Ectodermal cell (in vitro differentiated cells): ENCODE results near the gene C2orf78.
"Not testable (repeated sequence)": the region's sequence is repeated elsewhere in the genome, so short reads cannot be mapped to it uniquely, and the experiment has no call there.

Experiments
- H3K27ac ChIP-seq: 2 replicates; pipeline ENCODE4 v1.7.0; 2013; ENCODE audit warnings: mild to moderate bottlenecking, low read depth, low read length; ENCODE audit not compliant: insufficient read depth, poor library complexity, severe bottlenecking
- H3K27me3 ChIP-seq: 2 replicates; pipeline ENCODE4 v1.7.0; 2013; ENCODE audit warnings: mild to moderate bottlenecking, low read length; ENCODE audit not compliant: insufficient read depth, control insufficient read depth, poor library complexity, severe bottlenecking
- H3K36me3 ChIP-seq: one replicate; pipeline ENCODE4 v1.7.0; 2013; ENCODE audit warnings: low read length; ENCODE audit not compliant: control insufficient read depth, insufficient read depth
- H3K4me1 ChIP-seq: one replicate; pipeline ENCODE4 v1.7.0; 2013; ENCODE audit warnings: low read length; ENCODE audit not compliant: control insufficient read depth, insufficient read depth
- H3K4me3 ChIP-seq: 2 replicates; pipeline ENCODE4 v1.7.0; 2013; ENCODE audit warnings: low read depth, low read length, control low read depth; ENCODE audit not compliant: insufficient read depth
- H3K9me3 ChIP-seq: 2 replicates; pipeline ENCODE4 v1.7.0; 2013; ENCODE audit warnings: mild to moderate bottlenecking, low read length, moderate library complexity; ENCODE audit not compliant: control insufficient read depth
- WGBS, 2 experiments: methylation state at CpG; one replicate each; pipeline ENCODE4 v1.1.7; 2013; ENCODE audit warnings: missing lambda C conversion rate in 2 of 2; 5-methylcytosine and 5-hydroxymethylcytosine counted together

The C2orf78 gene

DNA sequence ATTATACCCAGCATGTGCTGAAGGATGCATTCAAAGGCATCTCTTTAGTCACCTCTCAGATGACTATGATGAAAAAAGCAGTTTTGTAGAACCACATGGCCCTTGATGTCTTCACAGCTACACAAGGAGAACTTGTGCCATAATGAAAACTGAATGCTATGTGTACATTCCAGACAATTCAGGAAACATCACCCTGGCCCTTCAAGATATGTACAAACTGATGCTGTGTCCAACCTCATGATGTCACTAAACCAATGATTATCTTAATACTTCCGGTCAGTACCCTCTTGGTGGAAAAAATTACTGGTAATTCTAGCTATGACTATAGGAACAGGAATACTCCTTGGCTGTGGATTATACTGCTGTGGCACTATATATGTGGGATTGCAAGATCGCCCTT is 24.1 kb upstream of the C2orf78 start:
- Histone ChIP-seq H3K9me3 (no peaks in the 10 kb centered on the region), H3K4me1 (no peaks in the 10 kb centered on the region), H3K27me3 (no peaks in the 10 kb centered on the region), H3K27ac (no peak overlapping the region), H3K36me3 (peaks cover 8% of the 10 kb centered on the region), H3K4me3 (no peak overlapping the region)
- WGBS, 2 experiments, result 86 to 100% methylated on average over 2 of the region's 2 CpGs

DNA sequence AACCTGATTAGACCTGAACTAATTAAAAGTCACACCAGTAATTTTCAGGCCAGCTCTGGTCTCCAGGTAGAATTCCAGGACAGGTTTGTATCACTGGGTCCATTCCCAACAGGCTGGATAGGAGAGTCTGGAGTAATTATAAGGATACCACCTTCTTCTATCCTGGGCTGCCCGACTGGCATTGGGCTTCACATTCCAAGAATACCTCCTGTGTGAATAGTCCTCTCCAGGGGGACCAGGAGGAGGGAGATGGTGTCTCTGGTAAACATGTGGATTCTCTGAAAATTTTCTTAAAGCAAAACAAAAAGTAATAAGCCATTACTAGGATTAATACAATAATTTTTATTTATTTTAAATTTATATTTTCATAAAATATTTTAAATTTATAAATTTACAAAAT is 21.4 kb upstream of the C2orf78 start:
- WGBS, 2 experiments, result 93% methylated on average over 1 of the region's 1 CpG; no CpG with 5 or more reads in 1 of the 2 experiments
- Histone ChIP-seq H3K4me1 (no peaks in the 10 kb centered on the region), H3K4me3 (no peak overlapping the region), H3K36me3 (peaks cover 10% of the 10 kb centered on the region), H3K27ac (no peak overlapping the region), H3K27me3 (no peaks in the 10 kb centered on the region), H3K9me3 (no peaks in the 10 kb centered on the region)

DNA sequence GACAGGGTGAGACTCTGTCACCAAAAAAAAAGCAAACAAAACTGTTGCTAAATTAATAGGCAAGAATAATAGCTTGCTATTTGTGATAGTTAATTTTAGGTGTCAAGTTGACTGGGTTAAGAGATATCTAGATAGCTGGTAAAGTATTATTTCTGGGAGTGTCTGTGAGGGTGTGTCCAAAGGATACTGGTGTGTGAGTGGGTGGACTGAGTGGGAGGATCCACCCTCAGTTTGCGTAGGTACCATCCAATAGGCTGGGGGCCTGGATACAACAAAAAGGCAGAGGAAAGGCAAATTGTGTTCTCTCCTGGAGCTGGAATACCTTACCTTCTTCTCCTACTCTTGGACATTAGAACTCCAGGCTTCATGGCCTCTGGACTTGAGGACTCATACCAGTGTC is 19.0 kb upstream of the C2orf78 start:
- Histone ChIP-seq H3K36me3 (peaks cover 24% of the 10 kb centered on the region), H3K4me1 (no peaks in the 10 kb centered on the region), H3K27ac (no peak overlapping the region), H3K9me3 (no peaks in the 10 kb centered on the region), H3K4me3 (no peak overlapping the region), H3K27me3 (no peaks in the 10 kb centered on the region)
- WGBS, 2 experiments, result 97 to 100% methylated on average over 1 of the region's 1 CpG

DNA sequence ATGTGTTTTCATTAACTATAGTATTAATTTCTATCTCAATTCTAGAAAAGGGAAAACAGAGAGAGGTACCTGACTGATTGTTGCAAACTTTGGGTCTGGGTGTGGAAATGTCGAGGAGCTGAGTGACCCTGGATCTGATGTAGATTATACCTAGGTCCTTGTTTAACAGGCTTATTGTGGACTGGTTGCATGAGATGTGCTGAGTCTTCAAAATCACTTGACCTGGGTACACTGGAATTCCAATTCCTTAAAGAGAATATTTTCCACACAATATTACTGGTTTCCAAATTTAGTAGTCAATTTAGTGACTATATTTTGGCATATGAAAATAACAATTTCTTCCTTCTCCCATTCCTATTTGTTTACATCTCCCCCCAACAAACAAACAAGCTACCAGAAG is 17.6 kb upstream of the C2orf78 start:
- Histone ChIP-seq H3K4me3 (no peak overlapping the region), H3K27me3 (no peaks in the 10 kb centered on the region), H3K27ac (no peak overlapping the region), H3K36me3 (peaks cover 24% of the 10 kb centered on the region), H3K4me1 (no peaks in the 10 kb centered on the region), H3K9me3 (no peaks in the 10 kb centered on the region)
- WGBS, 2 experiments, result 92 to 94% methylated on average over 1 of the region's 1 CpG

DNA sequence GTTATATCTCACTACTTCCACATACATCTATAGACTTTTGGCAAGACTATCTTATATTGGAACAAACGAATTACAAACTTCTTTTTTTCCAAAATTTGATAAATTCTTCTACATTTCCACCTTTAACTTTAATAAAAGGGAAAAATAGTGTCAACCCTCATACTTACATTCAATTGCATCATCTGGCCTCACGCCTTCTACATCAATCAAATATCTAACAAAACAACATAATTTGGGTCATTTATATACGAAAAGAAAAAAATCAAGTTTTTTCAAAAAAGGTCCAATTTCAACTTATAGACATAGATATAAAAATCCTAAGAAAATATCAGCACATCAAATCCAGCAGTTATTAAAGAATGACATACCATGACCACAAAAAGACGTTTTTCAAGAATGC is 17.0 kb upstream of the C2orf78 start:
- Histone ChIP-seq H3K27ac (no peak overlapping the region), H3K27me3 (no peaks in the 10 kb centered on the region), H3K4me3 (no peak overlapping the region), H3K4me1 (no peaks in the 10 kb centered on the region), H3K36me3 (peaks cover 25% of the 10 kb centered on the region), H3K9me3 (no peaks in the 10 kb centered on the region)
- WGBS, 2 experiments, result 90 to 93% methylated on average over 3 of the region's 4 CpGs

DNA sequence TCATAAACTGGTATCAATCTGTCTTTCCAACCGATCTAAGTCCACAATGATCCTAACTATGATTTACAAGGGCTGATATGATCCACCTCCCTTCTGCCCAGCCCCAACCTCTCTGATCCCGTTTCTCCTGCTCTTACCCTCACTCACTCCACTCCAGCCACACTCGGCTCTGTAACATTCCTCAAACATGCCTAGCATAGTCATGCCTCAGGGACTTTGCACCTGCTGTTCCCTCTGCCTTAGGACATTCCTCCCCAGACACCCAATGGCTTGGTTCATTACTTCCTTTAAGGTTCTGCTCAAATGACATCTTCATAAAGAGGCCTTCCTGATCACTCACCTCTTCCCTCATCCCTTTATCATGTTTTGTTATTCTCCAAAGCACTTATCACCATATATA is 13.3 kb upstream of the C2orf78 start:
- no peaks in the 10 kb centered on the region for H3K27me3 ChIP-seq
- no peak overlapping the region for H3K27ac ChIP-seq
- H3K9me3 ChIP-seq, result no peaks in the 10 kb centered on the region
- WGBS, 2 experiments, result 89 to 93% methylated on average over 3 of the region's 3 CpGs
- H3K4me3 ChIP-seq, result no peak overlapping the region
- no peaks in the 10 kb centered on the region for H3K4me1 ChIP-seq
- H3K36me3 ChIP-seq, result peaks cover 38% of the 10 kb centered on the region

DNA sequence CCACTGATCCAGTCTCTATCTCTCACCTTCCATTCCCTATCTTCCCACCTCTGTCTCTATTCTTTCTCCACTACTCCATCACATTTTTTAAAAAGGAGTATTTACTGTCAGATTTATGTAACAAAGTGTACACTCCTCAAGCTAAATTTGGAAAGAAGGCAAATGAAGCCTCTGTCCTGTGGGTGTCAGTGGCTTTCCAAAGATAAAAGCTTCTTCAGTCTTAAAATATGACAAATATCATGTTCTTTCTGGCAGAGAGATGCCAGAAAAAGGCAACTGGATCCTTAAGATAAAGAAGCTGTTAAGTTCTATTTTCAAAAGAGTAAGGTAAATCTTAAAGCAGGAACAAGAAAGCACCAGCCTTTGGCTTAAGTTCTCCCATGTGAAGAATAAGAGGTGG is 11.2 kb upstream of the C2orf78 start:
- H3K4me3 ChIP-seq, result no peak overlapping the region
- no peaks in the 10 kb centered on the region for H3K9me3 ChIP-seq
- H3K4me1 ChIP-seq, result no peaks in the 10 kb centered on the region
- peaks cover 31% of the 10 kb centered on the region for H3K36me3 ChIP-seq
- H3K27ac ChIP-seq, result no peak overlapping the region
- no peaks in the 10 kb centered on the region for H3K27me3 ChIP-seq

DNA sequence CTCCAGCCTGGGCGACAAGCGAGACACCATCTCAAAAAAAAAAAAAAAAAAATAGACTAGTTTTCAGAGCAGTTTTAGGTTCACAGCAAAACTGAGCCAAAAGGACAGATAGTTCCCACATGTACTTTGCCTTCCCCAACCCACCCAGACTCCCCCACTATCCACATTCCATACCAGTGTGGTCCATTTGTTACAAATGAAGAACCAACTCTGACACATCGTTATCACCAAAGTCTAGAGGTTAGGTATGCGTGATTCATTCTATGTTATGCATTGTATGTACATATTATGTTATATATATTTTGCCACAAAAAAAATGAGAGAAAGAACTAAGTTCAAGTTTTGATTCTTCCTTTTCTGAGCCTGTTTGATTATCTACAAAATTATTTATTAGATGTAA is 7.6 kb upstream of the C2orf78 start:
- Histone ChIP-seq H3K9me3 (no peaks in the 10 kb centered on the region), H3K36me3 (peaks cover 19% of the 10 kb centered on the region), H3K4me3 (no peak overlapping the region), H3K27me3 (no peaks in the 10 kb centered on the region), H3K27ac (no peak overlapping the region), H3K4me1 (peaks cover 4% of the 10 kb centered on the region)
- WGBS, 2 experiments, result 97 to 100% methylated on average over 2 of the region's 4 CpGs

DNA sequence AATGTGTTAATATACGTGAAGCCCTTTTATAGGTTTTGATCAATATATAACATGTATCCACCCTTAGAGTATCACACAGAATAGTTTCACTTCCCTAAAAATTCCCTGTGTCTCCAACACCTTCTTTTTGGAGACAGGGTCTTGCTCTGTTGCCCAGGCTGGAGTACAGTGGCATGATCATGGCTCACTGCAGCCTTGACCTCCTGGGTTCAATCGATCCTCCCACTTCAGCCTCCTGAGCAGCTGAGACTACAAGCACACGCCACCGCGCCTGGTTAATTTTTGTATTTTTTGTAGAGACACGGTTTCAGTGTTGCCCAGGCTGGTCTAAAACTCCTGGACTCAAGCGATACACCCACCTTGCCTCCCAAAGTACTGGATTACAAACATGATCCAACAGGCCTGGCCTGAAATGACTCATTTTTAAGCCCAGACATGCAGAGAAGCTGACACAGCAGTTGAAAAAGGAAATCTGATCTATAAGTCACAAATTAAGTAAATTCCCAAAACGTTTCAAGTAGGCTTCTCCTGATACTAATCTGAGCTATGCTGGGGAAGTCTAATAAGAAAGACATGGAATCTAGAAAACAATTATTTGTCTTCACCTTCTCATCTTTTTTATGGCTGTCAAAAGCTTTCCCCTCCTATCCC is 7.0 kb upstream of the C2orf78 start:
- WGBS, 2 experiments, result 93% methylated on average over 7 to 8 of the region's 8 CpGs
- Histone ChIP-seq H3K9me3 (no peaks in the 10 kb centered on the region), H3K4me1 (peaks cover 4% of the 10 kb centered on the region), H3K36me3 (peaks cover 17% of the 10 kb centered on the region), H3K27ac (no peak overlapping the region), H3K27me3 (no peaks in the 10 kb centered on the region), H3K4me3 (no peak overlapping the region)

DNA sequence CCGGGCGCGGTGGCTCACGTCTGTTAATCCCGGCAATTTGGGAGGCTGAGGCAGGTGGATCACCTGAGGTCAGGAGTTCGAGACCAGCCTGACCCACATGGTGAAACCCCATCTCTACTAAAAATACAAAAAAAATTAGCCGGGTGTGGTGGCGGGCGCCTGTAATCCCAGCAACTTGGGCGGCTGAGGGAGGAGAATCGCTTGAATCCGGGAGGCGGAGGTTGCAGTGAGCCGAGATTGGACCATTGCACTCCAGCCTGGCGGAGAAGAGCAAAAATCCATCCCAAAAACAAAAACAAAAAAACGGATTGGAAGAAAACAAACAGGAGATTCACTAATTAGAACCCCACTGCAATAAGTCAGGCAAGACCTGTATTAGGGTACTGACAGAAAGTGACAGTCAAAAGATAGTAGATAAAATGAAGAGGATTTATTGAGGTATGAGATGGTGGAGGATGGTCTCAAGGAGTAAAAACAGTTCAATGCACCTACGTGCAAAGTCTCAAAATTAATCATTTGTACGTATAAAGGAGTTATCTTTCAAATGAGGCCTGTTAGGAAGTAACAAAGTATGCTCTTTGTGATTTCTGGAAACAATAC is 5.0 kb upstream of the C2orf78 start:
- H3K27ac ChIP-seq, H3K4me1 ChIP-seq, H3K36me3 ChIP-seq, H3K27me3 ChIP-seq, H3K9me3 ChIP-seq: not testable (repeated sequence)
- 79 to 81% methylated on average over 17 to 18 of the region's 18 CpGs for WGBS, 2 experiments
- peak overlapping the region; percentile 89 for H3K4me3 ChIP-seq
